HepG2 (cell line): ENCODE results near the gene CAMTA1. TPM values are rescaled to one million over a fixed set of nuclear protein-coding genes. Genes with fewer than 3 reads are reported as not detected.

Source experiments
- ATAC-seq: fragments of 200-7000 bp; cut with Tn5 transposase; 3 replicates; pipeline ENCODE4 v1.9.1; 2020; ENCODE audit warnings: mild to moderate bottlenecking, moderate library complexity
- BruUV-seq: library from RNA; stranded (reverse); fragments of 400-500 nt; replicated peaks from 2 replicates; lab custom pipeline; 2021; lab: Mats Ljungman, UMichigan
- CTCF ChIA-PET: fragments of 300-600 bp; formaldehyde crosslinking; extraction: SDS; loops from one replicate; lab custom pipeline; 2021; ENCODE audit warnings: low total read pairs, inconsistent platforms, low intra/inter-chr PET ratio; lab: Yijun Ruan, JAX
- POLR2A ChIA-PET: fragments of 350-600 bp; sonication (Branson Sonifier 250); formaldehyde crosslinking; loops from one replicate; lab custom pipeline; 2020; ENCODE audit warnings: antibody characterized with exemption, inconsistent platforms; lab: Yijun Ruan, JAX
- DNase-seq: peaks from one replicate; pipeline ENCODE4 v3.0.0-alpha.2; 2015; ENCODE audit warnings: low spot score
- FAIRE-seq: peaks from 3 replicates; lab custom pipeline; 2011; peaks lifted over from hg19 to GRCh38; lab: Jason Lieb, UNC
- H2AFZ ChIP-seq: one replicate; pipeline ENCODE4 v1.6.1; 2011; ENCODE audit warnings: low read length, inconsistent platforms
- H3K27ac ChIP-seq: fragments of 300-600 bp; 3 replicates; pipeline ENCODE4 v1.8.0; 2011; ENCODE audit warnings: mixed run types, mild to moderate bottlenecking, mixed read lengths, low read length, inconsistent platforms; ENCODE audit not compliant: insufficient read depth; ENCODE audit errors: extremely low read length
- H3K27me3 ChIP-seq, 2 experiments: fragments of 200-600 bp in 1 of 2; 2 replicates in 1 of 2; 3 replicates in 1 of 2; pipeline versions ENCODE4 v1.6.0 to v1.8.0; 2011; ENCODE audit warnings: low read length in 2 of 2, mild to moderate bottlenecking in 2 of 2, moderate library complexity in 2 of 2, inconsistent platforms in 1 of 2; ENCODE audit not compliant: insufficient read depth in 2 of 2, control insufficient read depth in 1 of 2
- H3K36me3 ChIP-seq, 2 experiments: fragments of 200-600 bp in 1 of 2; replicated peaks in 1 of 2; 2 replicates in 1 of 2; 3 replicates in 1 of 2; pipeline versions ENCODE4 v1.5.1 to v1.8.0; 2011; ENCODE audit warnings: low read length in 2 of 2, inconsistent platforms in 1 of 2; ENCODE audit not compliant: insufficient read depth in 2 of 2, control insufficient read depth in 1 of 2
- H3K4me1 ChIP-seq: 2 replicates; pipeline ENCODE4 v1.5.1; 2012; ENCODE audit warnings: low read length, inconsistent platforms; ENCODE audit not compliant: insufficient read depth
- H3K4me2 ChIP-seq: 2 replicates; pipeline ENCODE4 v1.6.0; 2011; ENCODE audit warnings: low read depth, low read length, inconsistent platforms
- H3K4me3 ChIP-seq, 3 experiments: fragments of 200-600 bp in 1 of 3; sonication (generic), shearing (Covaris generic) in 1 of 3; replicated peaks in 1 of 3; 2 replicates each; pipeline ENCODE4 v1.5.1; 2011 to 2016; ENCODE audit warnings: low read length in 3 of 3, inconsistent platforms in 2 of 3, low read depth in 2 of 3, mild to moderate bottlenecking in 2 of 3, control low read depth in 1 of 3, mixed read lengths in 1 of 3; ENCODE audit not compliant: insufficient read depth in 1 of 3
- H3K79me2 ChIP-seq: one replicate; pipeline ENCODE4 v1.6.1; 2011; ENCODE audit warnings: low read length, inconsistent platforms; ENCODE audit not compliant: insufficient read depth
- H3K9ac ChIP-seq: 2 replicates; pipeline ENCODE4 v1.6.0; 2011; ENCODE audit warnings: mild to moderate bottlenecking, low read depth, low read length, inconsistent platforms; ENCODE audit not compliant: insufficient read depth
- H3K9me3 ChIP-seq: 2 replicates; pipeline ENCODE4 v1.5.1; 2012; ENCODE audit warnings: mild to moderate bottlenecking, low read length
- H4K20me1 ChIP-seq: 2 replicates; pipeline ENCODE4 v1.6.0; 2011; ENCODE audit warnings: inconsistent platforms, mild to moderate bottlenecking, low read length, moderate library complexity; ENCODE audit not compliant: insufficient read depth
- ATF5 ChIP-seq: sonication (generic); formaldehyde crosslinking; IDR thresholded peaks from 2 replicates; pipeline ENCODE4 v1.4.0; 2020; ENCODE audit warnings: mild to moderate bottlenecking, low read depth, missing genetic modification reagents
- NBN ChIP-seq: fragments of 450-650 bp; conservative IDR thresholded peaks from 2 replicates; pipeline ENCODE4 v1.6.1; 2017
- NCOA1 ChIP-seq: sonication (generic); formaldehyde crosslinking; IDR thresholded peaks from 2 replicates; pipeline ENCODE4 v1.9.0; 2021; ENCODE audit warnings: missing genetic modification reagents
- PBX3 ChIP-seq: sonication (generic); formaldehyde crosslinking; IDR thresholded peaks from 2 replicates; pipeline ENCODE4 v1.8.1; 2023; ENCODE audit warnings: missing genetic modification reagents, inconsistent platforms, borderline replicate concordance
- PHF8 ChIP-seq: sonication (generic); formaldehyde crosslinking; IDR thresholded peaks from 2 replicates; pipeline ENCODE4 v1.5.0; 2020; ENCODE audit warnings: missing genetic modification reagents
- TP53 ChIP-seq: sonication (generic); formaldehyde crosslinking; conservative IDR thresholded peaks from 2 replicates; pipeline ENCODE4 v1.4.0; 2020; ENCODE audit warnings: missing genetic modification reagents
- ZNF280B ChIP-seq: sonication (generic); formaldehyde crosslinking; IDR thresholded peaks from 2 replicates; pipeline ENCODE4 v1.5.0; 2020; ENCODE audit warnings: missing genetic modification reagents, mild to moderate bottlenecking, borderline replicate concordance
- ZNF512B ChIP-seq: sonication (generic); formaldehyde crosslinking; IDR thresholded peaks from 2 replicates; pipeline ENCODE4 v1.5.1; 2020; ENCODE audit warnings: missing genetic modification reagents, mild to moderate bottlenecking, borderline replicate concordance
- WGBS: methylation state at CpG from one replicate; pipeline ENCODE4 v1.1.6; 2017; ENCODE audit warnings: low lambda C conversion rate; 5-methylcytosine and 5-hydroxymethylcytosine counted together
- in situ Hi-C: cut with HindIII; loops from 2 replicates; pipeline ENCODE4 v1.10.0; 2017; ENCODE audit warnings: low pct_unique_long_range_greater_than_20kb; ENCODE audit not compliant: extremely low pct_ligation_motif_present
- intact Hi-C: fragments of 100-400 bp; cut with micrococcal nuclease; formaldehyde crosslinking; loops from one replicate; pipeline ENCODE4 v1.10.0; 2022; ENCODE audit not compliant: unreplicated experiment
- polyA plus RNA-seq, 8 experiments: library from polyadenylated mRNA; depleted of rRNA in 3 of 8; stranded (reverse) in 7 of 8; unstranded in 1 of 8; fragments of >200 nt; fragmentation: Illumina TruSeq in 4 of 8; extraction: Trizol in 4 of 8; gene quantifications; 2 replicates each; pipeline versions ENCODE4 v1.2.1 to v1.2.3, GENCODE V29; 2011 to 2016; ENCODE audit warnings: low read depth in 4 of 8, missing spikeins in 1 of 8, mixed read lengths in 1 of 8; ENCODE audit not compliant: insufficient read depth in 1 of 8
- total RNA-seq, 5 experiments: library from RNA; depleted of rRNA; stranded (reverse); fragments of >200 nt; fragmentation: Illumina TruSeq; extraction: Trizol; gene quantifications; 2 replicates each; pipeline ENCODE4 v1.2.3, GENCODE V29; 2016; ENCODE audit warnings: low read depth in 1 of 5

Gene CAMTA1
- total and polyA plus RNA-seq, 2 of the 13 experiments (the other 11 are each of a cell fraction or from before 2014, with no cell fraction given): 25.0 to 36.4 TPM

- Histone ChIP-seq H3K4me3 (no peak overlapping the region), H2AFZ (no peak overlapping the region), H3K4me2 (no peak overlapping the region)
- TF ChIP-seq TP53: no peak
- no peak for TF ChIP-seq ZNF280B (CRISPR knock-in tag)
- no peak for TF ChIP-seq ZNF512B (CRISPR knock-in tag)
- TF ChIP-seq ATF5 (CRISPR knock-in tag): no peak
- no peak for TF ChIP-seq PBX3
- TF ChIP-seq NCOA1 (CRISPR knock-in tag): no peak
- no peak for TF ChIP-seq PHF8 (CRISPR knock-in tag)
- no peak for TF ChIP-seq NBN
- TF ChIP-seq, all 625 proteins: peak for 0
- ATAC-seq (no peak), FAIRE-seq (no peak), DNase-seq (no peak)
- BruUV-seq: no TSS peak
- Histone ChIP-seq H3K27me3 (peaks cover 1 to 4% of the 10 kb centered on the region in 2 experiments; a peak in 3 of 5 replicates), H4K20me1 (0 out of 2 replicates have a peak, but pooled peaks cover 5% of the 10 kb centered on the region), H3K9ac (no peak overlapping the region), H3K9me3 (no peaks in the 10 kb centered on the region), H3K4me1 (no peaks in the 10 kb centered on the region), H3K79me2 (no peaks in the 10 kb centered on the region), H3K27ac (no peak overlapping the region), H3K36me3 (no peaks in the 10 kb centered on the region)
- ChIA-PET CTCF (no interaction called here), POLR2A (no interaction called here)
- 9% methylated on average over 6 of the region's 10 CpGs for WGBS
- intact Hi-C loops (no loop called here), in situ Hi-C loops (no loop called here)
Measured at GRCh38 chr1:7616953-7617352, 831.7 kb downstream of the CAMTA1 start.
